Tibial nerve (tissue), 3 donors: ENCODE results near the gene USF1.

ENCODE experiments used
- POLR2A ChIP-seq, 2 donors: fragments of 450-650 bp; IDR thresholded peaks; one replicate each; pipeline ENCODE4 v1.6.1; 2017; ENCODE audit warnings: antibody characterized with exemption in 2 of 2, mild to moderate bottlenecking in 2 of 2, moderate library complexity in 2 of 2
- TF ChIP-seq, protein P1 (sequence below), 5 experiments: fragments of 200-600 bp in 3 of 5; fragments of 450-650 bp in 2 of 5; sonication (generic) in 3 of 5; IDR thresholded peaks; one replicate each; pipeline ENCODE4 v1.5.1; 2016 to 2019; ENCODE audit warnings: antibody characterized with exemption in 5 of 5, mild to moderate bottlenecking in 3 of 5, moderate library complexity in 2 of 5

- TF ChIP-seq, protein P1, sequence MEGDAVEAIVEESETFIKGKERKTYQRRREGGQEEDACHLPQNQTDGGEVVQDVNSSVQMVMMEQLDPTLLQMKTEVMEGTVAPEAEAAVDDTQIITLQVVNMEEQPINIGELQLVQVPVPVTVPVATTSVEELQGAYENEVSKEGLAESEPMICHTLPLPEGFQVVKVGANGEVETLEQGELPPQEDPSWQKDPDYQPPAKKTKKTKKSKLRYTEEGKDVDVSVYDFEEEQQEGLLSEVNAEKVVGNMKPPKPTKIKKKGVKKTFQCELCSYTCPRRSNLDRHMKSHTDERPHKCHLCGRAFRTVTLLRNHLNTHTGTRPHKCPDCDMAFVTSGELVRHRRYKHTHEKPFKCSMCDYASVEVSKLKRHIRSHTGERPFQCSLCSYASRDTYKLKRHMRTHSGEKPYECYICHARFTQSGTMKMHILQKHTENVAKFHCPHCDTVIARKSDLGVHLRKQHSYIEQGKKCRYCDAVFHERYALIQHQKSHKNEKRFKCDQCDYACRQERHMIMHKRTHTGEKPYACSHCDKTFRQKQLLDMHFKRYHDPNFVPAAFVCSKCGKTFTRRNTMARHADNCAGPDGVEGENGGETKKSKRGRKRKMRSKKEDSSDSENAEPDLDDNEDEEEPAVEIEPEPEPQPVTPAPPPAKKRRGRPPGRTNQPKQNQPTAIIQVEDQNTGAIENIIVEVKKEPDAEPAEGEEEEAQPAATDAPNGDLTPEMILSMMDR (IDR thresholded peaks at IDR 0.05), result no peak
- TF ChIP-seq POLR2A (IDR thresholded peaks at IDR 0.05), result no peak
Observed at GRCh38 chr1:161000736-161001480, 44.9 kb downstream of the USF1 start.
